Measurements from ENCODE around the gene NT5C2.
A peak's percentile ranks its signal among the peaks of the same experiment; 100 is the strongest.
"Not testable (repeated sequence)": the region's sequence is repeated elsewhere in the genome, so short reads cannot be mapped to it uniquely, and the experiment has no call there.

The NT5C2 gene

DNA sequence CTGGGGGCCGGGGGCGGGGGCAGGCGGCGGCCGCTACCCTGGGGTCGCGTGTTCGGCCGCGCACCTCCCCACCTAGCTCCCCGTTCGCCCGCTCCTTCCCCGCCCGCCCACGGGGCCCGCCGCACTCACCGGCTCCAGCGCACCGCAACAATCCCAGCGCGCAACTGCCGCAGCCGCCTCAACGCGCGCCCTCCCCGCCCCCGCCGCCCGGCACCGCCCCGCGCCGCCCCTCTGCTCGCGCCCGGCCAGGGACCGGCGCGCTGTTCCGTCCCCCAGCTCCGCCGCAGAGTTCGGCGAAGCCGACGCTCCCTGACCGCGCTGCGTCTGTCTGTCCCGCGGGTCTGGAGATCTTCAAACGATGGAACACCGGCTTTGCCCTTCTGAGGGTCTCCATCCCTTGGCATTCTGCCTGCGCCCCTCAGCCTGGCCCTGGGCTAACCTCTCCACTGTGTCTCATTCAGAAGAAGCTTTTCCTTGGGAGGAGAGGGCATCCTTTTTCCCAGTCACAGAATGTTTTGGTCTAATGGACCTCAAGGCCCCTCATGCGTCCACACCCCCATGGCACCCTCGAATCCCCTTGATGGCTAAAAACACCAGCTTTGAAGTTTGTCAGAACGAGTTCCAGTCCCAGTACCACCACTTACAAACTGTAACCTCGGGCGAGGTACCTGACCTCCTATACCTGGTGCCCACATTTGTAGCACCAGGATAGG lies at the start of gene NT5C2:
TSS of gene NT5C2 (minus strand) at position 166 of the 713 bp plus-strand sequence. CDS start 18,314 bp downstream, outside the sequence.
- FAIRE-seq: no peak

DNA sequence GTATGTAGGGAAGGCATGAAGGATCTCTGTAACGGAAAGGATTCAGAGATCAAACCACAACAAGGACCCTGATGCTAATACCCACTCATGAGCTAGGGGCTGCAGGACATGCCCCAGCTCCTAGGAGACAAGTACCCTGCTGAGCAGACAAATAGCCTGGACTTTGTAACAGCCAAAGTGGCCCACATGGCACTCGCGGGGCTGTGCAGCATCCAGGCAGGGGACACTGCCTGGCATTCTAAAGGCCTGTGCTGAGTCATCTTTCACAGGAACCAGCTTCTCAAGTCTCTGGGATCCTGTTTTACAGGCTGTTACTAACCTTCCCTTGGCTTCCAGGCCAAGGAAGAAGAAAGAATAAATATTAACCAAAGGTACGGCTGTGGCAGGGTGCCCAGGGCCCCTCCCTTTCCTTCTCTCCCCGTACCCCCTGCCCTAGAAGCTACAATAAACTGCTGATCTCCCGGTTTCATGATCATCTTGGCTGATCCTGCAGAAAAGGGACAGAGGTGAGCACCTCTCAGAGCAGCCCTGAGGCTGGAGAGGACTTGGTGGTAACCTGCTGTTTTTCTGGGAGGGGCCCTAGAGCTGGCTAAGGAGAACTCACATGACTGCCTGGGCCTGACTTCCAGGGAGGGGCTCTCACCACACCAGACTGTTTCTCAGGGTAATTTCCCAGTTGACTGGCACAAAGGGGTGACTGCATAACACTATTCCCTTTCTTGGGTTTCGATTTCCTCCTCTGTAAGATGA lies 48.4 kb upstream of the NT5C2 start:
- peak; percentile 96 for FAIRE-seq

DNA sequence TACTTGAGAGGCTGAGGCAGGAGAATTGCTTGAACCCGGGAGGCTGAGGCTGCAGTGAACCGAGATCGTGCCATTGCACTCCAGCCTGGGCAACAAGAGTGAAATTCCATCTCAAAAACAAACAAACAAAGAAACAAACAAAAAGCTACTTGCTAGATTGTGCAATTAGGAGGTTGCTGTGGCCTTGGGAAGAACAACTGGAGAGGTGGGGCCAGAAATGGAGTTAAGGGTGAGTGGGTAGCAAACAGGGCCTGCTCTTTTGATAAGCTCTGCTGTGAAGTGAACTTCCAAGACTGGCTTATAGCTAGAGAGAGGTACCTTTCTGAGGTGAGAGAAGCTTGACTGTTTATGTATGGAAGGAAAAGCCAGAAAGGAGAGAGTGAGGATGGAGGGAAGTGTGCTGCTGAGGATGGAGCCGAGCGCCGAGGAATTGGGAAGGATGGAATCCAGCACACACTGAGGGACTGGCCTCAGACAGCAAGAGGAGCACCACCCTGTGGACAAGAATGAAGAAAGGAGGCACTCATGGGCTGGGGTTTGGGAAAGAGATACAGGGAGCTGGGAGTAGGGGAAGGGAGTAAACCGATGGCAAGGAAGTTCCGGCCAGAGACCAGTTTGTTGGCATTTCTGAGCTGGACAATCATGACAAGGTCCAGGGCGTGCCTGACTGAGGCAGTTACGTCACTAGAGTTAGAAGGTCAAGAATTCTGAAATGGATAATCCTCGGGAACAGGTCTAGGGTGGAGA lies 45.6 kb upstream of the NT5C2 start:
- FAIRE-seq: peak; percentile 85

DNA sequence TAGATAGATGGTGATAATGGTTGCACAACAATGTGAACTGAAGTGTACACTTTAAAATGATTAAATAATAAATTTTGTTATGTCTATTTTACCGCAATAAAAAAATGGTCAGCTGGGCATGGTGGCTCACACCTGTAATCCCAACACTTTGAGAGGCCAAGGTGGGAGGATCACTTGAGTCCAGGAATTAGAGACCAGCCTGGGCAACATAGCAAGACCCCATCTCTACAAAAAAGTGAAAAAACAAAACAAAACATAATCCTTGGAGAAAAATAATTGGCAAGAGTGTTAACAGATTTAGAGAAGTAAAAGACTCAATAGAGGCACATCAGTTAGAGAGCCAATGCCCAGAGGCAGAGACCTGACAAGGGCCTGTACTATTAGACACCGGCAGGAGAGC lies 42.7 kb upstream of the NT5C2 start:
- FAIRE-seq: no peak

GRCh38 chr10:103232772-103233488 lies 39.9 kb upstream of the NT5C2 start:
- FAIRE-seq: no peak

GRCh38 chr10:103232131-103232673 lies 39.1 kb upstream of the NT5C2 start:
- peak; percentile 28 for FAIRE-seq

DNA sequence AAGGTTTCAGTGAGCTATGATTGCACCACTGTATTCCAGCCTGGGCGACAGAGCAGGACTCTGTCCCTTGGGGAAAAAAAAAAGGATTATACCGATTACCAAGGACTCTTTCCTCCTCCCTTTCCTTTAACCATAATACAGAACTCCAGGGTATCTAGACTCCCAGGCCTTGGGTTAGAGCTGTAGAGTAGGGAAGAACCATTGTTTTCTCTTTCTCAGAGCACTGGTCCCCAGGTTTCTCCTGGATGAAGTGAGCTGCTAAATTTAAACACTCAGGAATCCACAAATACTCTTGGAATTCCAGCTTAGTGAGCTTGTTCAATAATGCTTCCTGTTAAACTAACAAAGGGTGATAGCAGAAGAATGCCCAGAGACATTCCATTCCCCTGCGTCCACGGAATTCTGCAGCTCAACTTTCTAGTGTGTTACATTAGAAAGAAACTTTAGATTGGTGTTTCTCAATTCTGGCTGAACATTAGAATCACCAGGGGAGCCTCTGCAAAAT lies 38.0 kb upstream of the NT5C2 start:
- FAIRE-seq: peak; percentile 99

DNA sequence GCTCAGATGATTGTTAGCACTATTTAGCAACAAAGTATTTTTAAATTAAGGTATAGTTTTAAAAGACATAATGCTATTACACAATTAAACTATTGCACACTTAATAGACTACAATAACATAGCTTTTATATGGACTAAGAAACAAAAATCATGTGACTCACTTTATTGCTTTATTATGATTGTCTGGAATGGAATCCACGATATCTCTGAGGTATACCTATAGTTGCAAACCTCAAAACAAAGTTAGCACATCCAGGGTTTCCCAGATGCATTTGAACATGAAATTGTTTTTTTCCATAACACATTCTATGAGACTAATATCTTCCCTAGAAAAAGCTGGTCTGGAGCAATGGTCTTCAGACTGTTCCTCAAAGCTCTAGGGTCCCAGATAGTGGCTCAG lies 34.3 kb upstream of the NT5C2 start:
- FAIRE-seq: no peak

GRCh38 chr10:103225939-103226338 lies 32.9 kb upstream of the NT5C2 start:
- no peak for FAIRE-seq

DNA sequence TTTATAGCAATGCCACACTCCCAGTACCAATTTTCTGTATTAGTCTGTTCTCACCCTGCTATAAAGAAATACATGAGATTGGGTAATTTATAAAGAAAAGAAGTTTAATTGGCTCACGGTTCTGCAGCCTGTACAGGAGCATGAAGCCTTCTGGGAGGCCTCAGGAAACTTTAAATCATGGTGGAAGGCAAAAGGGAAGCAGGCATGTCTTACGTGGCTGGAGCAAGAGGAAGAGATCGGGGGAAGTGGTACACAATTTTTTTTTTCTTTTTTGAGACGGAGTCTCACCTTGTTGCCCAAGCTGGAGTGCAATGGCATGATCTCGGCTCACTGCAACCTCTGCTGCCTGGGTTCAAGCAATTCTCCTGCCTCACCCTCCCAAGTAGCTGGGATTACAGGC lies 31.6 kb upstream of the NT5C2 start:
- not testable (repeated sequence) for FAIRE-seq

DNA sequence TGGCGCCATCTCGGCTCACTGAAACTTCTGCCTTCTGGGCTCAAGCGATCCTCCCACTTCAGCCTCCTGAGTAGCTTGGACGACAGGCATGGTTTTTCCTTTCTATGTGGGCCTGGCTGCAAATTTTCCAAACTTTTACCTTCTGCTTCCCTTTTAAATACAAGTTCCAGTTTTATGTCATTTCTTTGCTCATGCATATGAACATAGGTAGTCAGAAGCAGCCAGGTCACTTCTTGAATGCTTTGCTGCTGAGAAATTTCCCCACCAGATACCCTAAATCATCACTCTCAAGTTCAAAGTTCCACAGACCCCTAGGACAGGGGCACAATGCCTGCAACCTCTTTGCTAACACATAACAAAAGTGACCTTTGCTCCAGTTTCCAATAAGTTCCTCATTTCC lies 31.1 kb upstream of the NT5C2 start:
- FAIRE-seq: no peak

DNA sequence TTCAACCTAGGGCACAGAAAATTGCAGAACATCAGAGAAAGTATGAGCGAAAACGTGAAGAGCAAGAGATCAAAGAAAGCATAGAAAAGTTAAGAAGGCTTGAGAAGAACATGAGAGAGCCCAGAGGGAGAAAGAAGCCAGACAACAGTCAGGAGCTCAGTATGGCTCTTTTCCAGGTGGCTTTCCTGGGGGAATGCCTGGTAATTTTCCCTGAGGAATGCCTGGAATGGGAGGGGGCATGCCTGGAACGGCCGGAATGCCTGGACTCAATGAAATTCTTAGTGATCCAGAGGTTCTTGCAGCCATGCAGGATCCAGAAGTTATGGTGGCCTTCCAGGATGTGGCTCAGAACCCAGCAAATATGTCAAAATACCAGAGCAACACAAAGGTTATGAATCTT lies 23.3 kb upstream of the NT5C2 start:
- peak; percentile 83 for FAIRE-seq

DNA sequence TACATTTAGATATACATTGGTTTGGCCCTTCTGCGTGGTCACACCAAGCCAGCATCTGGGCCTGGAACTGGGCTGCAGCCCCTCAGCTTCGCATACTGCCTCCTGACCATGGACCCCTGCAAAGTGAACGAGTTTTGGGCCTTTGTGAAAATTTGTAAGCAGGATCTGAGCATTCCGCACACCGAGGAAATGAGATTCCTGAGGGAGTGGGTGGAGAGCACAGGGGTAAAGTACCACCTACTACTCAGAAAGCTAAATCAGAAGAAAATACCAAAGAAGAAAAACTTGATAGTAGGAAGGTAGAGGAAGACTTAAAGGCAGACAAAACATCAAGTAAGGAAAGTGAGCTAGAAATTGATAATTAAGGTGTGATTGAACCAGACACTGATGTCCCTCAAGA lies 22.5 kb upstream of the NT5C2 start:
- FAIRE-seq: peak; percentile 88

DNA sequence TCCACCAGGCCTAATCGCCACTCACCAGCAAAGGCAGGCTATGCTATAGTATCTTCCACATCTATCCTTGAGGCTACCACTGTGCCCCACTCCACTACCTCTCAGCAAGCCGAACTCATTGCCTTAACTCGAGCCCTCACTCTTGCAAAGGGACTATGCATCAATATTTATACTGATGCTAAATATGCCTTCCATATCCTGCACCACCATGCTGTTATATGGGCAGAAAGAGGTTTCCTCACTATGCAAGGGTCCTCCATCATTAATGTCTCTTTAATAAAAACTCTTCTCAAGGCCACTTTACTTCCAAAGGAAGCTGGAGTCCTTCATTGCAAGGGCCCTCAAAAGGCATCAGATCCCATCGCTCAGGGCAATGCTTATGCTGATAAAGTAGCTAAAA lies 17.2 kb upstream of the NT5C2 start:
- FAIRE-seq: not testable (repeated sequence)

DNA sequence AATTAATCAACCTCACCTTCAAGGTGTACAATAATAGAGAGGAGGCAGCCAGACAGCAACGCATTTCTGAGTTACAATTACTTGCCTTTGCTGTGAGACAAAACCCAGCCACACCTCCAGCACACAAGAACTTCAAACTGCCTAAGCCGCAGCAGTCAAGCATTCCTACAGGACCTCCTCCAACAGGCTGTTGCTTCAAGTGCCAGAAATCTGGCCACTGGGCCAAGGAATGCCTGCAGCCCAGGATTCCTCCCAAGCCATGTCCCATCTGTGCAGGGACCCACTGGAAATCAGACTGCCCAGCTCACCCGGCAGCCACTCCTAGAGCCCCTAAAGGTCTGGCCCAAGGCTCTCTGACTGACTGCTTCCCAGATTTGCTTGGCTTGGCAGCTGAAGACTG lies 14.6 kb upstream of the NT5C2 start:
- peak; percentile 66 for FAIRE-seq

- no peak for FAIRE-seq
These were observed 14.1 kb upstream of the NT5C2 start for GRCh38 chr10:103207141-103207540.

DNA sequence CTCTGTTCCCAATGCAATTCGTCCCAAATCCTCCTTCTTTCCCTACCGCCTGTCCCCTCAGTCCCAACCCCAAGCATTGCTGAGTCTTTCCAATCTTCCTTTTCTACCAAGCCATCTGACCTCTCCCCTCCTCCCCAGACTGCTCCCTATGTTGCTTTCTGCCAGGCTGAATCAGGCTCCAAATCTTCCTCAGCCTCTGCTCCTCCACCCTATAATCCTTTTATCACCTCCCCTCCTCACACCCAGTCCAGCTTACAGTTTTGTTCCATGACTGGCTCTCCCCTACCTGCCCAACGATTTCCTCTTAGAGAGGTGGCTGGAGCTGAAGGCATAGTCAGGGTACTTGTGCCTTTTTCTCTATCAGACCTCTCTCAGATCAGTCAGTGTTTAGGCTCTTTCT lies 13.6 kb upstream of the NT5C2 start:
- FAIRE-seq: peak; percentile 46

GRCh38 chr10:103205401-103205800 lies 12.3 kb upstream of the NT5C2 start:
- peak; percentile 36 for FAIRE-seq

DNA sequence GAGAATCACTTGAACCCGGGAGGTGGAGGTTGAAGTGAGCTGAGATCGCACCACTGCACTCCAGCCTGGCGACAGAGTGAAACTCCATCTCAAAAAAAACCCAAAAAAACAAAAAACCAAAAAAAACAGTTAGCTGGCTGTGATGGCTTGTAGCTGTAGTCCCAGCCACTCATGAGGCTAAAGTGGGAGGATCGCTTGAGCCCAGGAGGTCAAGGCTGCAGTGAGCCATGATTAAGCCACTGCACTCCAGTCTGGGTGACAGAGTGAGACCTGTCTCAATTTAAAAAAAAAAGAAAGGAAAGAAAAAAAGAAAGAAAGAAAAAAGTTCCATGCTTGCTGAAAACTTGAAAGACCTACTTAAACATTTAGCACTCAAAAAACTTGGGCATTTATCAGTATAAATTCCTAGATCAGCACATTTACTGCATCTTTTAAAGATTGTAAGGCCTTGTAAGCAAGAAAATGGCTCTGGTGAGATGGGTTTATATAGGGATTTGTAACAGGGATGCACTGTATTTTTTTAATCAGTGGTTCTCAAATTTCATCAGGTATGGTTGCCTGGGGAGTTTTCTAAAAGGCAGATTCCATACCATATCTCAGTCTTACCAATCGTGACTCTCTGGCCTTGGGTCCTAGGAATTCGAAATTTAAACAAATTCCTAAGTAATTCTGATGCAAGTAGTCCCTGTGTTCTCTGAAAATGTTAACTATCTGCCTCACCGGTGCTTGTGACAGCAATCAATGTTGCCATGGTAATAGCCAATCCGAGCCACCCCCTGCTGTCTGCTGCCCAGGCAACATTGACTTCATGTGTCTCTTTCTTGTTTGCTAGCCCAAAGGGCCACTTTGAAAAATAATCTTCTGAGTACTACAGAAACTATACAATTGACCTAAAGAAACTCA lies 11.5 kb upstream of the NT5C2 start:
- FAIRE-seq: peak; percentile 96

DNA sequence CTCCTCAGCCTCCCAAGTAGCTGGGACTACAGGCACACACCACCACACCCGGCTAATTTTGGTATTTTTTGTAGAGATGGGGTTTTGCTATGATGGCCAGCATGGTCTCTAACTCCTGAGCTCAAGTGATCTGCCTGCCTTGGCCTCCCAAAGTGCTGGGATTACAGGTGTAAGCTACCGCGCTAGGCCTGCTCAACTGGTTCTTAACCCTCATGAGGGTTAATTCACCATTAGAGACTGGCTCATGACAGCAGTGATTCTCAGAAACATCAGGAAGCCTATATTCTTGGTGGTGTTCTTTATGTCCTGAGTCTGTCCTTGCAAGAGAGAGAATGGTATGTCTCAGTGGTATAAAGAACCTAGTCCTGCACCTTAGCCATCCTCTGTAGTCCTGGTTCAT lies 10.4 kb upstream of the NT5C2 start:
- no peak for FAIRE-seq

GRCh38 chr10:103202319-103202718 lies 9.2 kb upstream of the NT5C2 start:
- FAIRE-seq: no peak

Measured in G401.6 (cell line).